Liver (tissue), 9 donors: Measurements from ENCODE around the gene KCNQ1. TPM values are rescaled to one million over a fixed set of nuclear protein-coding genes. Genes with fewer than 3 reads are reported as not detected.

Source experiments
- DNase-seq: peaks from one replicate; pipeline ENCODE4 v3.0.0-alpha.2; 2017; ENCODE audit warnings: low spot score
- H3K27ac ChIP-seq, 2 donors: one replicate each; pipeline ENCODE4 v1.7.0; 2013; ENCODE audit warnings: inconsistent platforms in 2 of 2, low read length in 2 of 2, control low read depth in 1 of 2, low read depth in 1 of 2, mild to moderate bottlenecking in 1 of 2
- H3K27me3 ChIP-seq, 4 donors: one replicate each; pipeline versions ENCODE4 v1.6.1 to v1.7.0; 2013; ENCODE audit warnings: low read length in 3 of 4, inconsistent platforms in 1 of 4, mild to moderate bottlenecking in 1 of 4, moderate library complexity in 1 of 4; ENCODE audit not compliant: control insufficient read depth in 4 of 4, insufficient read depth in 4 of 4
- H3K36me3 ChIP-seq, 4 donors: one replicate each; pipeline versions ENCODE4 v1.6.1 to v1.7.0; 2013; ENCODE audit warnings: low read length in 3 of 4, mild to moderate bottlenecking in 3 of 4, low read depth in 1 of 4, moderate library complexity in 1 of 4; ENCODE audit not compliant: control insufficient read depth in 4 of 4, insufficient read depth in 3 of 4
- H3K4me1 ChIP-seq, 4 donors: one replicate each; pipeline versions ENCODE4 v1.6.1 to v1.7.0; 2013; ENCODE audit warnings: low read length in 3 of 4, mild to moderate bottlenecking in 3 of 4, moderate library complexity in 1 of 4; ENCODE audit not compliant: control insufficient read depth in 4 of 4, insufficient read depth in 4 of 4
- H3K4me3 ChIP-seq, 3 donors: one replicate each; pipeline versions ENCODE4 v1.6.1 to v1.7.0; 2013; ENCODE audit warnings: low read length in 3 of 3, control low read depth in 1 of 3, low read depth in 1 of 3, mild to moderate bottlenecking in 1 of 3
- H3K9ac ChIP-seq, 2 donors: one replicate each; pipeline ENCODE4 v1.7.0; 2013; ENCODE audit warnings: low read length in 2 of 2, mild to moderate bottlenecking in 2 of 2, moderate library complexity in 2 of 2, control low read depth in 1 of 2, low read depth in 1 of 2
- H3K9me3 ChIP-seq, 4 donors: one replicate each; pipeline versions ENCODE4 v1.6.1 to v1.7.0; 2013; ENCODE audit warnings: low read length in 3 of 4; ENCODE audit not compliant: control insufficient read depth in 4 of 4
- FOXA1 ChIP-seq: IDR thresholded peaks from 2 replicates; pipeline ENCODE4 v1.6.1; 2016; ENCODE audit warnings: antibody characterized with exemption
- GABPA ChIP-seq, 2 donors: IDR thresholded peaks in 1 of 2; conservative IDR thresholded peaks in 1 of 2; 2 replicates each; pipeline ENCODE4 v1.6.1; 2016; ENCODE audit warnings: antibody characterized with exemption in 2 of 2, mild to moderate bottlenecking in 1 of 2, moderate library complexity in 1 of 2
- HNF4A ChIP-seq, 2 donors: conservative IDR thresholded peaks; 2 replicates each; pipeline ENCODE4 v1.6.1; 2016; ENCODE audit warnings: antibody characterized with exemption in 2 of 2, mild to moderate bottlenecking in 2 of 2
- HNF4G ChIP-seq: IDR thresholded peaks from 2 replicates; pipeline ENCODE4 v1.6.1; 2016; ENCODE audit warnings: antibody characterized with exemption
- JUND ChIP-seq, 2 donors: IDR thresholded peaks; 2 replicates each; pipeline ENCODE4 v1.6.1; 2016; ENCODE audit warnings: antibody characterized with exemption in 2 of 2
- NR2F2 ChIP-seq: IDR thresholded peaks from 2 replicates; pipeline ENCODE4 v1.6.1; 2016; ENCODE audit warnings: antibody characterized with exemption
- RAD21 ChIP-seq, 2 donors: IDR thresholded peaks; 2 replicates each; pipeline ENCODE4 v1.6.1; 2016; ENCODE audit warnings: antibody characterized with exemption in 2 of 2, mild to moderate bottlenecking in 2 of 2
- RXRA ChIP-seq, 2 donors: IDR thresholded peaks; 2 replicates each; pipeline ENCODE4 v1.6.1; 2017 to 2018; ENCODE audit warnings: antibody characterized with exemption in 2 of 2, mild to moderate bottlenecking in 1 of 2
- TAF1 ChIP-seq: conservative IDR thresholded peaks from 2 replicates; pipeline ENCODE4 v1.6.1; 2016; ENCODE audit warnings: antibody characterized with exemption, mild to moderate bottlenecking
- YY1 ChIP-seq: IDR thresholded peaks from 2 replicates; pipeline ENCODE4 v1.6.1; 2016; ENCODE audit warnings: antibody characterized with exemption, mild to moderate bottlenecking
- WGBS: extraction: QIAGEN DNeasy Blood & Tissue Kit; methylation state at CpG from one replicate; pipeline ENCODE4 v1.1.7; 2013; 5-methylcytosine and 5-hydroxymethylcytosine counted together
- polyA plus RNA-seq, 2 donors: library from polyadenylated mRNA; stranded (reverse) in 1 of 2; unstranded in 1 of 2; fragments of 200-250 nt in 1 of 2; fragments of >200 nt in 1 of 2; fragmentation: Nextera tagmentation in 1 of 2; extraction: Ambion mirVana in 1 of 2; gene quantifications; one replicate each; pipeline versions ENCODE4 v1.2.1 to v1.2.3, GENCODE V29; 2013 to 2015
- total RNA-seq, 2 donors: library from RNA; depleted of rRNA; stranded (reverse); fragments of >200 nt; gene quantifications; one replicate each; pipeline ENCODE4 v1.2.3, GENCODE V29; 2014
- TF ChIP-seq, protein P1 (sequence below): IDR thresholded peaks from 2 replicates; pipeline ENCODE4 v1.6.1; 2016; ENCODE audit warnings: antibody characterized with exemption
- TF ChIP-seq, protein P2 (sequence below): IDR thresholded peaks from 2 replicates; pipeline ENCODE4 v1.6.1; 2016; ENCODE audit warnings: antibody characterized with exemption
- TF ChIP-seq, protein P3 (sequence below): IDR thresholded peaks from 2 replicates; pipeline ENCODE4 v1.6.1; 2016; ENCODE audit warnings: antibody characterized with exemption, mild to moderate bottlenecking
- TF ChIP-seq, protein P4 (sequence below): IDR thresholded peaks from 2 replicates; pipeline ENCODE4 v1.6.1; 2016; ENCODE audit warnings: antibody characterized with exemption
- donor health status: healthy.
- donor health status: healthy.
- donor health status: healthy.
- donor health status: healthy.
- donor health status: healthy.

KCNQ1 gene
- total and polyA plus RNA-seq, 4 donors = 0.31 to 2.2 (median 1.5) TPM

DNA sequence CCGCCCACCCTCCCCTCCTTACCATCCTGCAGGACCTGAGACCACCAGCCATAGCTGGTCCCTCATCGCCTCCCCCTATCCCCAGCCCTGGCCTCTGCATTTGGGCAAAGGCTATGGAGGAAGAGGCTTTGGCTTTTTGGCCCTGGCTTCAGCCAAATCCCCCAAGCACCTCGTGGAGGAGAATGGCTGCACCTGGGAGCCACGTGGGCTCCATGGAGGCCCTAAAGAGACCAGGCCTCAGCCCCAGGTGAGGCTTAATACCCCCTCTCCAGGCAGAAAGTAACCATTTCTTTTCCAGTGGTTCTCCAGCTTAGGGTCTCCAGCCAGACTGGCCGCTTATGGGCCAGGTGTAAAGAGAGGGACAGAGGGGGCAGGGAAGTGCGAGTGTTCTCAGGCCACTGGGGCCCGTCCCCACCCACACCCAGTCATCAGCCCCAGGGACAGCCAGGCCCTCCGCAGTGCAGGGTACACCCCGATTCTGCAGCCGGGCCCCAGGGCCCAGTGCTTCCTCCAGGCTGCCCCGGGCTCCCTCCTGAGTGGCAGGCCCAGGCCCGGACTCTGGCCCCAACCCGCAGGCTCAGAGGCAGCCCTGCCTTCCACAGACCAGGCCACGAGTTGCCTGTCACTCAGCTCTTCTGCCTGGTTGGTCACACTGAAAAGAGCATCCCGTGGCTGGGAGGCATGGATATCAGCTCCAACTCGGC lies 414.3 kb downstream of the KCNQ1 start:
- Histone ChIP-seq H3K27me3 (peaks cover 0 to 2% (median 0%) of the 10 kb centered on the region in 4 donors), H3K27ac (no peak overlapping the region), H3K4me1 (peaks cover 0 to 7% (median 1%) of the 10 kb centered on the region in 4 donors), H3K9ac (no peak overlapping the region), H3K4me3 (no peak overlapping the region), H3K9me3 (no peaks in the 10 kb centered on the region), H3K36me3 (no peaks in the 10 kb centered on the region)
- DNase-seq = no peak
- WGBS = 83% methylated on average over 16 of the region's 16 CpGs
- TF ChIP-seq GABPA (IDR thresholded peaks at IDR 0.05 in 1 of 2, conservative IDR thresholded peaks at IDR 0.05 in 1 of 2) = no peak

DNA sequence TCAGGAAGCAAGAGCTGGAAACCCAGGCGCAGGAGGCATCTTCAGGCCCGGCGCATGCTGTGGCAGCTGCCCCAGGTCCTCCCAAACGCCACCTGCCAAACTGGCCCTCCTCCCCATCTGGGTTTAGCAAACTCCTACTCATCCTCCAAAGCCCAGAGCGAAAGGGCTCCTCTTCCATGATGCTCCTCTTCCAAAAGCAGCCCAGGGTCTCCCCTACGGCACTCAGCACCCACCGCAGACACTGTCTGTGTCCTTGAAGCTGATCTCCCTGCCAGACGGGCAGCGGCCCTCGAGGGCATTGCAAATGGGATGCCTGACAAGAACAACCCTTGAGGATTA lies 414.9 kb downstream of the KCNQ1 start:
- WGBS = 93% methylated on average over 10 of the region's 10 CpGs
- Histone ChIP-seq H3K4me1 (peaks cover 0 to 7% (median 1%) of the 10 kb centered on the region in 4 donors), H3K36me3 (no peaks in the 10 kb centered on the region), H3K9me3 (no peaks in the 10 kb centered on the region), H3K4me3 (no peak overlapping the region), H3K9ac (no peak overlapping the region), H3K27me3 (peaks cover 0 to 2% (median 0%) of the 10 kb centered on the region in 4 donors), H3K27ac (no peak overlapping the region)
- no peak for DNase-seq
- TF ChIP-seq FOXA1 (no peak), GABPA (IDR thresholded peaks at IDR 0.05 in 1 of 2, conservative IDR thresholded peaks at IDR 0.05 in 1 of 2) (no peak), RXRA (IDR thresholded peaks at IDR 0.05) (no peak), NR2F2 (no peak), RAD21 (IDR thresholded peaks at IDR 0.05) (no peak)
- TF ChIP-seq, protein P1, sequence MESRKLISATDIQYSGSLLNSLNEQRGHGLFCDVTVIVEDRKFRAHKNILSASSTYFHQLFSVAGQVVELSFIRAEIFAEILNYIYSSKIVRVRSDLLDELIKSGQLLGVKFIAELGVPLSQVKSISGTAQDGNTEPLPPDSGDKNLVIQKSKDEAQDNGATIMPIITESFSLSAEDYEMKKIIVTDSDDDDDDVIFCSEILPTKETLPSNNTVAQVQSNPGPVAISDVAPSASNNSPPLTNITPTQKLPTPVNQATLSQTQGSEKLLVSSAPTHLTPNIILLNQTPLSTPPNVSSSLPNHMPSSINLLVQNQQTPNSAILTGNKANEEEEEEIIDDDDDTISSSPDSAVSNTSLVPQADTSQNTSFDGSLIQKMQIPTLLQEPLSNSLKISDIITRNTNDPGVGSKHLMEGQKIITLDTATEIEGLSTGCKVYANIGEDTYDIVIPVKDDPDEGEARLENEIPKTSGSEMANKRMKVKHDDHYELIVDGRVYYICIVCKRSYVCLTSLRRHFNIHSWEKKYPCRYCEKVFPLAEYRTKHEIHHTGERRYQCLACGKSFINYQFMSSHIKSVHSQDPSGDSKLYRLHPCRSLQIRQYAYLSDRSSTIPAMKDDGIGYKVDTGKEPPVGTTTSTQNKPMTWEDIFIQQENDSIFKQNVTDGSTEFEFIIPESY = no peak
- TF ChIP-seq, protein P2, sequence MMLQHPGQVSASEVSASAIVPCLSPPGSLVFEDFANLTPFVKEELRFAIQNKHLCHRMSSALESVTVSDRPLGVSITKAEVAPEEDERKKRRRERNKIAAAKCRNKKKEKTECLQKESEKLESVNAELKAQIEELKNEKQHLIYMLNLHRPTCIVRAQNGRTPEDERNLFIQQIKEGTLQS = no peak

DNA sequence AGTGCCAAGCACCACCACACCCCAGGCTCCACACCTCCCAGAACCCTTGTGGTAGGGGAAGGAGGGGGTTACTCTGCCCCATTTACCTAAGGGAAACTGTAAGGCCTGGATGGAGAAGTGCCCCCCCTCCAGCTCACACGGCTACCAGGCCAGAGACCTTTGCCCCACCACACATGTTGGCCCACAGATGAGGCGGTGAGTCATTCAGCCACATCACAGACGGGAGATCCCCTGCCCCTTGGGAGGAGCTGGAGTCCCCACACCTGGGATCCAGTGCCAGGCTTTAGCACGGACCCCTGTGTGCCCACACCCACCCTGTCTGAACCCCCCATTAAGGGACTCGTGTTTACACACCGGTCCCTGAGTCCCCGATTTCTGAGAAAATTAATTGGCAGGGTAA lies 415.8 kb downstream of the KCNQ1 start:
- WGBS = 53% methylated on average over 7 of the region's 7 CpGs
- TF ChIP-seq JUND (IDR thresholded peaks at IDR 0.05) = peak in 1 of 2 donors; percentile 86
- no peak for TF ChIP-seq RXRA (IDR thresholded peaks at IDR 0.05)
- no peak for TF ChIP-seq NR2F2
- TF ChIP-seq, protein P3, sequence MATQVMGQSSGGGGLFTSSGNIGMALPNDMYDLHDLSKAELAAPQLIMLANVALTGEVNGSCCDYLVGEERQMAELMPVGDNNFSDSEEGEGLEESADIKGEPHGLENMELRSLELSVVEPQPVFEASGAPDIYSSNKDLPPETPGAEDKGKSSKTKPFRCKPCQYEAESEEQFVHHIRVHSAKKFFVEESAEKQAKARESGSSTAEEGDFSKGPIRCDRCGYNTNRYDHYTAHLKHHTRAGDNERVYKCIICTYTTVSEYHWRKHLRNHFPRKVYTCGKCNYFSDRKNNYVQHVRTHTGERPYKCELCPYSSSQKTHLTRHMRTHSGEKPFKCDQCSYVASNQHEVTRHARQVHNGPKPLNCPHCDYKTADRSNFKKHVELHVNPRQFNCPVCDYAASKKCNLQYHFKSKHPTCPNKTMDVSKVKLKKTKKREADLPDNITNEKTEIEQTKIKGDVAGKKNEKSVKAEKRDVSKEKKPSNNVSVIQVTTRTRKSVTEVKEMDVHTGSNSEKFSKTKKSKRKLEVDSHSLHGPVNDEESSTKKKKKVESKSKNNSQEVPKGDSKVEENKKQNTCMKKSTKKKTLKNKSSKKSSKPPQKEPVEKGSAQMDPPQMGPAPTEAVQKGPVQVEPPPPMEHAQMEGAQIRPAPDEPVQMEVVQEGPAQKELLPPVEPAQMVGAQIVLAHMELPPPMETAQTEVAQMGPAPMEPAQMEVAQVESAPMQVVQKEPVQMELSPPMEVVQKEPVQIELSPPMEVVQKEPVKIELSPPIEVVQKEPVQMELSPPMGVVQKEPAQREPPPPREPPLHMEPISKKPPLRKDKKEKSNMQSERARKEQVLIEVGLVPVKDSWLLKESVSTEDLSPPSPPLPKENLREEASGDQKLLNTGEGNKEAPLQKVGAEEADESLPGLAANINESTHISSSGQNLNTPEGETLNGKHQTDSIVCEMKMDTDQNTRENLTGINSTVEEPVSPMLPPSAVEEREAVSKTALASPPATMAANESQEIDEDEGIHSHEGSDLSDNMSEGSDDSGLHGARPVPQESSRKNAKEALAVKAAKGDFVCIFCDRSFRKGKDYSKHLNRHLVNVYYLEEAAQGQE = no peak
- peak; percentile 13 to 58 for TF ChIP-seq HNF4A (conservative IDR thresholded peaks at IDR 0.05)
- TF ChIP-seq HNF4G = no peak
- TF ChIP-seq YY1 = no peak
- TF ChIP-seq TAF1 = no peak
- TF ChIP-seq, protein P4, sequence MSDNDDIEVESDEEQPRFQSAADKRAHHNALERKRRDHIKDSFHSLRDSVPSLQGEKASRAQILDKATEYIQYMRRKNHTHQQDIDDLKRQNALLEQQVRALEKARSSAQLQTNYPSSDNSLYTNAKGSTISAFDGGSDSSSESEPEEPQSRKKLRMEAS = no peak
- no peak for DNase-seq
- Histone ChIP-seq H3K4me1 (peaks cover 0 to 7% (median 1%) of the 10 kb centered on the region in 4 donors), H3K27me3 (peaks cover 0 to 2% (median 0%) of the 10 kb centered on the region in 4 donors), H3K9ac (no peak overlapping the region), H3K4me3 (no peak overlapping the region), H3K36me3 (no peaks in the 10 kb centered on the region), H3K9me3 (no peaks in the 10 kb centered on the region), H3K27ac (no peak overlapping the region)
